ENCODE results near the gene PLA2G15.

GRCh38 chr16:68227183-68227793 lies 17.9 kb upstream of the PLA2G15 start:
- TF ChIP-seq CTCF (IDR thresholded peaks at IDR 0.05; ENCODE audit: insufficient read depth, low read length), result no peak
- TF ChIP-seq POLR2AphosphoS5 (IDR thresholded peaks at IDR 0.05; ENCODE audit: low read depth), result no peak
- TF ChIP-seq SPI1 (IDR thresholded peaks at IDR 0.05; ENCODE audit: borderline replicate concordance, low read depth), result no peak
